Kasumi-1 (cell line): Measurements from ENCODE around the gene OLIG1.
A peak's percentile ranks its signal among the peaks of the same experiment; 100 is the strongest.

Source experiments
- DNase-seq, 2 experiments: peaks; one replicate each; lab custom pipeline; 2025; lab: John Stamatoyannopoulos, UW

Gene OLIG1

GRCh38 chr21:33069994-33070743, at the start of gene OLIG1:
OLIG1 (plus strand) TSS chr21:33070141; CDS start chr21:33070247, 106 bp downstream.
- DNase-seq: peak; percentile 57 to 58

GRCh38 chr21:33020558-33021100, 49.3 kb upstream of the OLIG1 start:
- DNase-seq: no peak

GRCh38 chr21:33021150-33021549, 48.8 kb upstream of the OLIG1 start:
- DNase-seq: no peak

- no peak for DNase-seq
These were observed 48.3 kb upstream of the OLIG1 start for GRCh38 chr21:33021667-33022066.

GRCh38 chr21:33022489-33022827, 47.5 kb upstream of the OLIG1 start:
- no peak for DNase-seq

- no peak for DNase-seq
These were observed 46.9 kb upstream of the OLIG1 start for GRCh38 chr21:33022828-33023573.

GRCh38 chr21:33023574-33024200, 46.3 kb upstream of the OLIG1 start:
- no peak for DNase-seq

- DNase-seq: no peak
These were observed 45.5 kb upstream of the OLIG1 start for GRCh38 chr21:33024201-33025103.

GRCh38 chr21:33025106-33025488, 44.8 kb upstream of the OLIG1 start:
- DNase-seq: no peak

GRCh38 chr21:33025489-33026442, 44.2 kb upstream of the OLIG1 start, which contains the start of gene OLIG2:
OLIG2 (plus strand) TSS chr21:33025935; CDS start chr21:33026863, 928 bp downstream.
- no peak for DNase-seq

GRCh38 chr21:33026443-33026858, 43.5 kb upstream of the OLIG1 start:
- DNase-seq: no peak

GRCh38 chr21:33026878-33027400, 43.0 kb upstream of the OLIG1 start:
- DNase-seq: no peak

GRCh38 chr21:33027401-33028286, 42.3 kb upstream of the OLIG1 start:
- DNase-seq: no peak

GRCh38 chr21:33028287-33028670, 41.7 kb upstream of the OLIG1 start:
- no peak for DNase-seq

- no peak for DNase-seq
These were observed 41.1 kb upstream of the OLIG1 start for GRCh38 chr21:33028773-33029384.

GRCh38 chr21:33029385-33029921, 40.5 kb upstream of the OLIG1 start:
- DNase-seq: no peak

- DNase-seq: no peak
These were observed 39.9 kb upstream of the OLIG1 start for GRCh38 chr21:33029975-33030461.

GRCh38 chr21:33030633-33031032, 39.3 kb upstream of the OLIG1 start:
- DNase-seq: no peak
